CD4-positive, alpha-beta T cell (primary cell): ENCODE data around the gene RAB31. TPM values are rescaled to one million over a fixed set of nuclear protein-coding genes. Genes with fewer than 3 reads are reported as not detected.
"Not testable (repeated sequence)": the region's sequence is repeated elsewhere in the genome, so short reads cannot be mapped to it uniquely, and the experiment has no call there.

Experiments
- ATAC-seq: fragments of 200-7000 bp; cut with Tn5 transposase; one replicate; pipeline ENCODE4 v1.10.0; 2022; ENCODE audit warnings: mild to moderate bottlenecking; ENCODE audit not compliant: poor library complexity
- CTCF ChIA-PET: fragments of 350-600 bp; sonication (Branson Sonifier 250); formaldehyde crosslinking; loops from one replicate; lab custom pipeline; 2021; ENCODE audit warnings: antibody characterized with exemption, inconsistent platforms; lab: Charles Lee
- POLR2A ChIA-PET: fragments of 350-600 bp; sonication (Branson Sonifier 250); formaldehyde crosslinking; loops from one replicate; lab custom pipeline; 2021; ENCODE audit warnings: antibody characterized with exemption, inconsistent platforms; lab: Charles Lee
- DNase-seq, 14 experiments: peaks; one replicate each; pipeline ENCODE4 v3.0.0-alpha.2; 2013 to 2020; ENCODE audit warnings: mixed read lengths in 2 of 14
- H3K27ac ChIP-seq, 2 donors: one replicate each; pipeline versions ENCODE4 v1.5.1 to v1.7.0; 2013; ENCODE audit warnings: low read length in 2 of 2, low read depth in 1 of 2, mild to moderate bottlenecking in 1 of 2
- H3K27me3 ChIP-seq, 2 experiments: 1 replicate in 1 of 2; 2 replicates in 1 of 2; pipeline versions ENCODE4 v1.6.1 to v1.7.0; 2013; ENCODE audit warnings: low read length in 2 of 2, control low read depth in 1 of 2, mild to moderate bottlenecking in 1 of 2, moderate library complexity in 1 of 2; ENCODE audit not compliant: insufficient read depth in 2 of 2, control insufficient read depth in 1 of 2
- H3K36me3 ChIP-seq: one replicate; pipeline ENCODE4 v1.6.1; 2013; ENCODE audit warnings: low read length, control low read depth; ENCODE audit not compliant: insufficient read depth
- H3K4me1 ChIP-seq: one replicate; pipeline ENCODE4 v1.6.1; 2013; ENCODE audit warnings: low read length, control low read depth; ENCODE audit not compliant: insufficient read depth
- H3K4me3 ChIP-seq: one replicate; pipeline ENCODE4 v1.5.1; 2013; ENCODE audit warnings: mild to moderate bottlenecking, low read length, moderate library complexity
- H3K9me3 ChIP-seq, 2 experiments: 1 replicate in 1 of 2; 2 replicates in 1 of 2; pipeline versions ENCODE4 v1.6.1 to v1.7.0; 2013; ENCODE audit warnings: low read length in 2 of 2, mild to moderate bottlenecking in 2 of 2, control low read depth in 1 of 2, moderate library complexity in 1 of 2; ENCODE audit not compliant: control insufficient read depth in 1 of 2, insufficient read depth in 1 of 2
- H3K27ac Mint-ChIP-seq: one replicate; pipeline ENCODE4 v1.8.0; 2020; ENCODE audit warnings: mixed read lengths
- H3K27me3 Mint-ChIP-seq: one replicate; pipeline ENCODE4 v1.8.0; 2021; ENCODE audit warnings: mixed read lengths
- H3K36me3 Mint-ChIP-seq: one replicate; pipeline ENCODE4 v1.8.0; 2021; ENCODE audit warnings: low read depth, mixed read lengths
- H3K4me1 Mint-ChIP-seq: one replicate; pipeline ENCODE4 v1.8.0; 2021; ENCODE audit warnings: low read depth, mixed read lengths
- H3K4me3 Mint-ChIP-seq: one replicate; pipeline ENCODE4 v1.8.0; 2020; ENCODE audit warnings: mild to moderate bottlenecking, mixed read lengths
- H3K9me3 Mint-ChIP-seq: one replicate; pipeline ENCODE4 v1.8.0; 2020; ENCODE audit warnings: mixed read lengths
- CTCF ChIP-seq: fragments of 200-600 bp; IDR thresholded peaks from one replicate; pipeline ENCODE4 v1.8.0; 2022; ENCODE audit warnings: antibody characterized with exemption, mild to moderate bottlenecking
- intact Hi-C, 2 experiments: fragments of 100-400 bp; cut with DNase I in 1 of 2; cut with micrococcal nuclease in 1 of 2; formaldehyde crosslinking; loops; one replicate each; pipeline versions ENCODE4 v1.15.1 to v1.9.0; 2023 to 2025; cut with DNase I, micrococcal nuclease
- total RNA-seq, 174 experiments: library from RNA in 2 of 174; stranded (reverse) in 2 of 174; gene quantifications; one replicate each; pipeline ENCODE4 v1.2.3 and lab custom pipeline; 2021 to 2026

RAB31 gene
- total RNA-seq, 2 experiments from 2014 or later, result 1.1 to 1.3 TPM

GRCh38 chr18:9856092-9856491 lies 148.0 kb downstream of the RAB31 start:
- no peak for TF ChIP-seq CTCF
- Histone ChIP-seq H3K27me3 (no peaks in the 10 kb centered on the region), H3K4me3 (no peak overlapping the region), H3K36me3 (no peaks in the 10 kb centered on the region), H3K9me3 (no peaks in the 10 kb centered on the region), H3K27ac (no peak overlapping the region), H3K4me1 (no peaks in the 10 kb centered on the region)
- no peak overlapping the region for H3K4me3 Mint-ChIP-seq
- intact Hi-C loops, result no loop called here
- no peaks in the 10 kb centered on the region for H3K27me3 Mint-ChIP-seq
- H3K9me3 Mint-ChIP-seq, result no peaks in the 10 kb centered on the region
- ChIA-PET CTCF (no interaction called here), POLR2A (no interaction called here)
- no peak overlapping the region for H3K27ac Mint-ChIP-seq
- peak in 1 of 14 experiments; percentile 4 for DNase-seq
- ATAC-seq, result no peak
- H3K4me1 Mint-ChIP-seq, result no peaks in the 10 kb centered on the region
- H3K36me3 Mint-ChIP-seq, result no peaks in the 10 kb centered on the region

- H3K27me3 ChIP-seq, DNase-seq, H3K27ac Mint-ChIP-seq, H3K27me3 Mint-ChIP-seq, H3K27ac ChIP-seq, intact Hi-C loops, H3K4me1 Mint-ChIP-seq, ATAC-seq, H3K9me3 Mint-ChIP-seq, H3K9me3 ChIP-seq, H3K36me3 Mint-ChIP-seq, POLR2A ChIA-PET, H3K36me3 ChIP-seq, H3K4me3 Mint-ChIP-seq, CTCF ChIA-PET, H3K4me1 ChIP-seq, H3K4me3 ChIP-seq: not testable (repeated sequence)
Observed at GRCh38 chr18:9857479-9857998, 149.4 kb downstream of the RAB31 start.

GRCh38 chr18:9858642-9859041 lies 150.5 kb downstream of the RAB31 start:
- H3K27me3 Mint-ChIP-seq, result no peaks in the 10 kb centered on the region
- no peak for TF ChIP-seq CTCF
- no peak for DNase-seq
- no peak overlapping the region for H3K4me3 ChIP-seq
- no peaks in the 10 kb centered on the region for H3K9me3 Mint-ChIP-seq
- CTCF ChIA-PET, result no interaction called here
- H3K27me3 ChIP-seq, result no peaks in the 10 kb centered on the region
- H3K4me1 Mint-ChIP-seq, result no peaks in the 10 kb centered on the region
- H3K4me1 ChIP-seq, result no peaks in the 10 kb centered on the region
- POLR2A ChIA-PET, result no interaction called here
- intact Hi-C loops, result no loop called here
- no peaks in the 10 kb centered on the region for H3K36me3 Mint-ChIP-seq
- H3K27ac ChIP-seq, result no peak overlapping the region
- H3K27ac Mint-ChIP-seq, result no peak overlapping the region
- no peak for ATAC-seq
- H3K4me3 Mint-ChIP-seq, result no peak overlapping the region
- H3K36me3 ChIP-seq, result no peaks in the 10 kb centered on the region
- no peaks in the 10 kb centered on the region for H3K9me3 ChIP-seq

- Histone ChIP-seq H3K27me3 (no peaks in the 10 kb centered on the region), H3K4me1 (no peaks in the 10 kb centered on the region), H3K9me3 (no peaks in the 10 kb centered on the region), H3K4me3 (no peak overlapping the region), H3K36me3 (no peaks in the 10 kb centered on the region), H3K27ac (no peak overlapping the region)
- DNase-seq, result no peak
- no peak for ATAC-seq
- Mint-ChIP-seq H3K4me3 (no peak overlapping the region), H3K27me3 (no peaks in the 10 kb centered on the region), H3K27ac (no peak overlapping the region), H3K9me3 (no peaks in the 10 kb centered on the region), H3K36me3 (no peaks in the 10 kb centered on the region), H3K4me1 (no peaks in the 10 kb centered on the region)
- intact Hi-C loops, result no loop called here
- POLR2A ChIA-PET, result no interaction called here
- TF ChIP-seq CTCF, result no peak
- CTCF ChIA-PET, result no interaction called here
Observed at GRCh38 chr18:9859232-9859631, 151.1 kb downstream of the RAB31 start.
